Mesenchymal stem cell (in vitro differentiated cells and primary cell): ENCODE data around the gene IQCH.

ENCODE experiments used
- DNase-seq: peaks from one replicate; pipeline ENCODE4 v3.0.0-alpha.2; 2013
- H2AFZ ChIP-seq: one replicate; pipeline ENCODE4 v1.6.1; 2013; ENCODE audit warnings: low read depth, mild to moderate bottlenecking, control low read depth, inconsistent platforms, low read length, moderate library complexity
- H2AK5ac ChIP-seq: 2 replicates; pipeline ENCODE4 v1.6.1; 2013; ENCODE audit warnings: low read length, moderate library complexity, mild to moderate bottlenecking, inconsistent platforms; ENCODE audit not compliant: severe bottlenecking
- H2BK120ac ChIP-seq: one replicate; pipeline ENCODE4 v1.6.1; 2013; ENCODE audit warnings: low read depth, mild to moderate bottlenecking, inconsistent platforms, low read length, moderate library complexity
- H2BK12ac ChIP-seq, 2 experiments: one replicate each; pipeline ENCODE4 v1.6.1; 2013; ENCODE audit warnings: inconsistent platforms in 2 of 2, low read length in 2 of 2, mild to moderate bottlenecking in 2 of 2, moderate library complexity in 2 of 2, control low read depth in 1 of 2
- H2BK15ac ChIP-seq: one replicate; pipeline ENCODE4 v1.6.1; 2013; ENCODE audit warnings: mild to moderate bottlenecking, low read depth, inconsistent platforms; ENCODE audit not compliant: poor library complexity, severe bottlenecking
- H2BK5ac ChIP-seq: 2 replicates; pipeline ENCODE4 v1.6.1; 2013; ENCODE audit warnings: low read depth, mild to moderate bottlenecking, low read length, control low read depth, inconsistent platforms; ENCODE audit not compliant: poor library complexity, severe bottlenecking
- H3K14ac ChIP-seq, 2 experiments: one replicate each; pipeline ENCODE4 v1.6.1; 2013; ENCODE audit warnings: inconsistent platforms in 2 of 2, low read length in 2 of 2, control low read depth in 1 of 2, mild to moderate bottlenecking in 1 of 2, moderate library complexity in 1 of 2
- H3K18ac ChIP-seq, 2 experiments: one replicate each; pipeline ENCODE4 v1.6.1; 2013; ENCODE audit warnings: inconsistent platforms in 2 of 2, low read length in 2 of 2, control low read depth in 1 of 2, low read depth in 1 of 2, mild to moderate bottlenecking in 1 of 2
- H3K23ac ChIP-seq, 2 experiments: one replicate each; pipeline ENCODE4 v1.6.1; 2013; ENCODE audit warnings: inconsistent platforms in 2 of 2, low read length in 2 of 2, mild to moderate bottlenecking in 2 of 2, moderate library complexity in 2 of 2, control low read depth in 1 of 2
- H3K27ac ChIP-seq: 2 replicates; pipeline ENCODE4 v1.5.1; 2013; ENCODE audit warnings: mild to moderate bottlenecking, moderate library complexity, low read length, control low read depth, inconsistent platforms; ENCODE audit not compliant: poor library complexity, severe bottlenecking
- H3K27me3 ChIP-seq, 2 experiments: 2 replicates each; pipeline versions ENCODE4 v1.6.1 to v1.7.0; 2013; ENCODE audit warnings: low read length in 2 of 2, mild to moderate bottlenecking in 2 of 2, moderate library complexity in 2 of 2, control low read depth in 1 of 2, inconsistent platforms in 1 of 2; ENCODE audit not compliant: control insufficient read depth in 1 of 2, insufficient read depth in 1 of 2
- H3K36me3 ChIP-seq, 2 experiments: 2 replicates each; pipeline versions ENCODE4 v1.6.1 to v1.7.0; 2013; ENCODE audit warnings: low read length in 2 of 2, control low read depth in 1 of 2, inconsistent platforms in 1 of 2, low read depth in 1 of 2, mild to moderate bottlenecking in 1 of 2; ENCODE audit not compliant: insufficient read depth in 2 of 2, control insufficient read depth in 1 of 2
- H3K4ac ChIP-seq, 2 experiments: one replicate each; pipeline ENCODE4 v1.6.1; 2013; ENCODE audit warnings: inconsistent platforms in 2 of 2, low read length in 2 of 2, mild to moderate bottlenecking in 2 of 2, moderate library complexity in 2 of 2, control low read depth in 1 of 2, low read depth in 1 of 2
- H3K4me1 ChIP-seq: 2 replicates; pipeline ENCODE4 v1.6.1; 2013; ENCODE audit warnings: low read depth, low read length, control low read depth; ENCODE audit not compliant: control insufficient read depth, insufficient read depth
- H3K4me2 ChIP-seq: 2 replicates; pipeline ENCODE4 v1.6.1; 2013; ENCODE audit warnings: low read length, mild to moderate bottlenecking, inconsistent platforms; ENCODE audit not compliant: poor library complexity, severe bottlenecking
- H3K4me3 ChIP-seq, 2 experiments: 2 replicates each; pipeline versions ENCODE4 v1.5.1 to v1.7.0; 2013; ENCODE audit warnings: low read length in 2 of 2, mild to moderate bottlenecking in 2 of 2, control low read depth in 1 of 2, low read depth in 1 of 2; ENCODE audit not compliant: insufficient read depth in 1 of 2
- H3K79me1 ChIP-seq: replicated peaks from 2 replicates; pipeline ENCODE4 v1.6.1; 2013; ENCODE audit warnings: mild to moderate bottlenecking, control low read depth, low read length, inconsistent platforms; ENCODE audit not compliant: poor library complexity, severe bottlenecking
- H3K9ac ChIP-seq: 2 replicates; pipeline ENCODE4 v1.7.0; 2013; ENCODE audit warnings: mild to moderate bottlenecking, low read length, moderate library complexity
- H3K9me3 ChIP-seq: 2 replicates; pipeline ENCODE4 v1.7.0; 2013; ENCODE audit warnings: mild to moderate bottlenecking, low read length; ENCODE audit not compliant: control insufficient read depth
- H4K8ac ChIP-seq: one replicate; pipeline ENCODE4 v1.6.1; 2013; ENCODE audit warnings: inconsistent platforms, mild to moderate bottlenecking, low read length, moderate library complexity
- H4K91ac ChIP-seq: one replicate; pipeline ENCODE4 v1.6.1; 2013; ENCODE audit warnings: mild to moderate bottlenecking, low read length, inconsistent platforms
- WGBS: methylation state at CpG from one replicate; pipeline ENCODE4 v1.1.7; 2013; ENCODE audit warnings: mixed read lengths; 5-methylcytosine and 5-hydroxymethylcytosine counted together

IQCH gene

DNA sequence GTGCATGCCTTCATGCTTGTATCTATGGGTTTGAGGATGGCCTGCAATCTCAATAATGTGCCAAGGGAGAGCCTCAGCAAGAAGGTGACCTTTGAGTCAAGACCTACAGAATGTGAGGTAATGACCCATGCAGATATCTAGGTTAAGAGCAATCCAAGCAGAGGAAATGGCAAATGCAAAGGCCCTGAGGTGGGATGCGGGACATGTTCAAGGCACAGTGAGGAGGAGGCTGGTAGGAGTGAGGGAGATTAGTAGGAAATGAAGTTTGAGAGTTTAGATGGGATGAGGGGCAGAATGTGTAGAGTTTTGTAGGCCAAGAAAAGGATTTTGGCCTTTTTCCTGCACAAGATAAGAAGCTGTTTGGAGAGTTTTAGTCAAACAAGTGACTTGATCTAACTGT is 283.2 kb downstream of the IQCH start:
- H3K4ac ChIP-seq, result no peak overlapping the region
- no peak overlapping the region for H2BK12ac ChIP-seq
- 98% methylated on average over 1 of the region's 1 CpG for WGBS

DNA sequence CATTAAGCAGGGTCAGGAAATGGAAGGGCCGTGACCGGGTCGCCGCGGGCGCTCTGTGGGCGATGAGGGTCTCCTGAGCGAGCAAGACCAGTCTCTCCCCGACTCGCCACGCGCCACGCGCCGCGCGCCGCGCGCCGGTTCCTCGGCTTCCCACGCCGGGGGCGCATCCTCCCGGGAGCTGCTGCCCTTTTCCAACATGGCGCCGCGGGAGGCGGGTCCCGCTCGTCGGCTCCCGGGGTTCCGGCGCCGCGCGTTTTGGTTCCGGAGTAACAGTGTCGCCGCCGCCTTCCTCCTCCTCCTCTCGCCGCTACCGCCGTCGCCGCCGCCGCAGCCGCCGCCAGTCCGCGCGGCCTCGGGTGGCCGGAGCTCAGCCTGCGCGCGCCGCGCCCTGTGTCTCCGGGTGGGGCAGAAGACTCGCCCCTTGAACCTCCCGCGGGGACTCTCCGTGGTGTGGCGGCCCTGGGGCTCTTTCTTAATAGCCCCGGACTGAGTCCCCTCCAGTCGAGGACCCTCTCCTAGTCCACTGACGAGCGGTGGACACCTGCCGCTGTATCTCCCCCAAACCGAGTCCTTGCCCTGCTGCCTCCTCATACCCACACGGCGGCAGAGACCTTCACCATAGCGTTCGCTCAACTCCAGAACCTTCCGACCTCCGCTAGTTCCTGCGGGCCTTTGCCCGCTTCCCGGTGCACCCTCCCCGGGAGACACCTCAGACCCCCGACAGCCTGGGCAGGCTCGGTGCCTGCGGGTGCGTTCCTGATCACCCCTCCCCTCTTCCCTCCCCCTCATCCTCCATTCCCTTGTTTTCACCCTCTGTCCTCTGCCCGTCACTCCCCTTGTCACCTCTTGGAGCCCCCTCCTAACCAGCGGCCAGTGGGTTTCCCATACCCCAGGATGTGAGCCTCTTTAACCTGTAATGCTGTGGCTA is 288.1 kb downstream of the IQCH start, which contains the start of gene MAP2K5:
TSS of gene MAP2K5 (plus strand) at position 284 of the 928 bp plus-strand sequence. CDS start at position 917, 633 bp downstream.
- peak within 1 kb of the TSS; percentile 27 for H2BK120ac ChIP-seq
- H3K36me3 ChIP-seq, result peaks cover 6 to 20% of the 10 kb centered on the region in 2 experiments
- peak within 1 kb of the TSS; percentile 33 to 61 for H2BK12ac ChIP-seq
- H3K4me2 ChIP-seq, result peak within 1 kb of the TSS; percentile 69
- H2BK5ac ChIP-seq, result no peak within 1 kb of the TSS
- under 1% methylated on average over 69 of the region's 91 CpGs for WGBS
- peak within 1 kb of the TSS in 1 of 2 experiments; percentile 79 for H3K14ac ChIP-seq
- H3K4ac ChIP-seq, result peak within 1 kb of the TSS; percentile 57 to 67
- H2AFZ ChIP-seq, result peak within 1 kb of the TSS; percentile 89
- H2BK15ac ChIP-seq, result peak within 1 kb of the TSS; percentile 44
- H4K8ac ChIP-seq, result peak within 1 kb of the TSS; percentile 93
- no peaks in the 10 kb centered on the region for H3K9me3 ChIP-seq
- peak within 1 kb of the TSS; percentile 88 to 98 for H3K4me3 ChIP-seq
- peak within 1 kb of the TSS; percentile 9 for H3K27ac ChIP-seq
- no peaks in the 10 kb centered on the region for H3K27me3 ChIP-seq
- no peak within 1 kb of the TSS for H3K23ac ChIP-seq
- H3K79me1 ChIP-seq, result peaks cover 25% of the 10 kb centered on the region
- H4K91ac ChIP-seq, result peak within 1 kb of the TSS; percentile 43
- peak; percentile 72 for DNase-seq
- H3K4me1 ChIP-seq, result peaks cover 12% of the 10 kb centered on the region
- H2AK5ac ChIP-seq, result no peak within 1 kb of the TSS
- H3K9ac ChIP-seq, result peak within 1 kb of the TSS; percentile 98
- H3K18ac ChIP-seq, result peak within 1 kb of the TSS; percentile 85 to 90

More for the DNA sequence above, 283.2 kb downstream of the IQCH start:
- Histone ChIP-seq H3K14ac (no peak overlapping the region), H3K4me3 (no peak overlapping the region), H3K79me1 (peaks cover 4% of the 10 kb centered on the region), H2BK15ac (no peak overlapping the region), H2BK120ac (no peak overlapping the region), H2BK5ac (no peak overlapping the region), H2AFZ (no peak overlapping the region), H3K36me3 (no peaks in the 10 kb centered on the region), H3K23ac (no peak overlapping the region), H4K91ac (no peak overlapping the region), H3K4me1 (peaks cover 3% of the 10 kb centered on the region), H3K27me3 (no peaks in the 10 kb centered on the region), H4K8ac (no peak overlapping the region), H2AK5ac (no peak overlapping the region), H3K9ac (no peak overlapping the region), H3K27ac (no peak overlapping the region), H3K4me2 (no peak overlapping the region), H3K9me3 (no peaks in the 10 kb centered on the region), H3K18ac (no peak overlapping the region)
- DNase-seq, result no peak

DNA sequence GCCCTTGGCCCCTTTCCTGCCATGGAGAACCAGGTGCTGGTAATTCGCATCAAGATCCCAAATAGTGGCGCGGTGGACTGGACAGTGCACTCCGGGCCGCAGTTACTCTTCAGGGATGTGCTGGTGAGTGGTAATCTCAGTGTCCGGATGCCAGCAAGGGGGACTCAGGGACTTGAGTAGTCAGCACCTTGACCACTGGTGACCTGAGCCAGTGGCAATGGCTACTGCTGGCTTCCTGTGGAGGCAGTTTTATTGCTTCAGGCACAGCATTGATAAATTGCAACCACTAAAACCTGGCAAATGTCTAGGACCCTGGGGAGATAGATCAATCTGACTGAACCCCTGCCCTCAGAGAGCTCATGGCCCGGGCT is 288.7 kb downstream of the IQCH start:
- Histone ChIP-seq H3K27ac (no peak overlapping the region), H4K91ac (no peak overlapping the region), H3K4me3 (peak overlapping the region; percentile 88 to 98), H2AK5ac (no peak overlapping the region), H2BK5ac (no peak overlapping the region), H4K8ac (peak overlapping the region; percentile 93), H3K18ac (no peak overlapping the region), H2BK12ac (peak overlapping the region in 1 of 2 experiments; percentile 61), H3K9me3 (no peaks in the 10 kb centered on the region), H3K4me1 (peaks cover 14% of the 10 kb centered on the region), H2BK120ac (no peak overlapping the region), H3K27me3 (no peaks in the 10 kb centered on the region), H3K36me3 (peaks cover 6 to 20% of the 10 kb centered on the region in 2 experiments), H2AFZ (peak overlapping the region; percentile 89), H3K14ac (peak overlapping the region in 1 of 2 experiments; percentile 36), H3K4ac (peak overlapping the region in 1 of 2 experiments; percentile 24), H3K4me2 (peak overlapping the region; percentile 65), H3K79me1 (peaks cover 25% of the 10 kb centered on the region), H3K9ac (peak overlapping the region; percentile 98), H3K23ac (no peak overlapping the region), H2BK15ac (no peak overlapping the region)
- 29% methylated on average over 7 of the region's 7 CpGs for WGBS
- DNase-seq, result peak; percentile 23

DNA sequence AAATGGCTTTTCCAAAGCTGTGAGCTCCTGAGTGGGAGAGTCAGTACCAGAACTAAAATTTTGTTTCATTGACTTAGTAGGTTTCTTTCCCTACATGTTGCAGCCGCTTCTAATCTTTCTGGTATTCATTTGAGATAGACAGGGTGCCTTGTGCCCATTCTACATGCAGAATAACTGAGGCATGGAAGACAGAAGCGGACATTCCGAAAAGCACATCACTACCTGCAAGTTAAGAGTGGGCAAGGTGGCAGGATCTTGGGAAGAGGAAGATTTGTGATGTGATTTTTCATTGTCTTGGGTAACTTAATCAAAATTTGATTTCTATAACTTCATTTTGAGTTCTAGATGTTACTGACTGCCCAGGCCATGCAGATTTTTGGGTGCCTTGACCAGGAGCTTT is 289.9 kb downstream of the IQCH start:
- Histone ChIP-seq H2AFZ (no peak overlapping the region), H3K14ac (no peak overlapping the region), H3K4me3 (no peak overlapping the region), H4K91ac (no peak overlapping the region), H3K4me2 (no peak overlapping the region), H3K27ac (no peak overlapping the region), H3K36me3 (peaks cover 6 to 20% of the 10 kb centered on the region in 2 experiments), H2BK5ac (no peak overlapping the region), H2BK120ac (no peak overlapping the region), H3K18ac (no peak overlapping the region), H3K27me3 (no peaks in the 10 kb centered on the region), H3K4ac (no peak overlapping the region), H2BK15ac (no peak overlapping the region), H3K9ac (no peak overlapping the region), H2AK5ac (no peak overlapping the region), H3K79me1 (peaks cover 25% of the 10 kb centered on the region), H3K4me1 (peaks cover 16% of the 10 kb centered on the region), H3K9me3 (no peaks in the 10 kb centered on the region), H2BK12ac (no peak overlapping the region), H4K8ac (no peak overlapping the region), H3K23ac (no peak overlapping the region)
- no peak for DNase-seq
- 98% methylated on average over 3 of the region's 3 CpGs for WGBS
